GM18505 (cell line): ENCODE data around the gene NSDHL.

Source experiments
- ATAC-seq: cut with Tn5 transposase; IDR thresholded peaks from one replicate; pipeline ENCODE4 v1.9.1; 2021; ENCODE audit not compliant: unreplicated experiment
- POLR2A ChIP-seq: IDR thresholded peaks from 4 replicates; pipeline ENCODE4 v1.6.1; 2011; ENCODE audit warnings: borderline replicate concordance; ENCODE audit not compliant: insufficient read depth, insufficient read length; ENCODE audit errors: extremely low read depth

NSDHL gene

GRCh38 chrX:152830312-152831305 is at the start of gene NSDHL, which contains the start of gene CETN2:
TSS of gene NSDHL (plus strand) at chrX:152831063. CDS start at chrX:152846325, 15,262 bp downstream.
TSS of gene CETN2 (minus strand) at chrX:152830757. CDS start at chrX:152830710, 47 bp downstream.
- ATAC-seq: peak; percentile 98

GRCh38 chrX:152787062-152787461 is 43.8 kb upstream of the NSDHL start:
- ATAC-seq: peak; percentile 87

More at GRCh38 chrX:152830312-152831305, at the start of gene NSDHL, which contains the start of gene CETN2:
- peak; percentile 66 for TF ChIP-seq POLR2A

GRCh38 chrX:152798945-152799344 is 31.9 kb upstream of the NSDHL start:
- TF ChIP-seq POLR2A: no peak

GRCh38 chrX:152806035-152806434 is 24.8 kb upstream of the NSDHL start:
- ATAC-seq: no peak
- TF ChIP-seq POLR2A: no peak

More at GRCh38 chrX:152798945-152799344, 31.9 kb upstream of the NSDHL start:
- no peak for ATAC-seq

GRCh38 chrX:152810403-152810802 is 20.5 kb upstream of the NSDHL start:
- no peak for TF ChIP-seq POLR2A
- ATAC-seq: no peak

GRCh38 chrX:152813206-152813605 is 17.7 kb upstream of the NSDHL start:
- no peak for ATAC-seq
- no peak for TF ChIP-seq POLR2A

GRCh38 chrX:152814048-152814447 is 16.8 kb upstream of the NSDHL start:
- no peak for TF ChIP-seq POLR2A
- ATAC-seq: no peak

- ATAC-seq: no peak
- no peak for TF ChIP-seq POLR2A
These were observed 13.6 kb upstream of the NSDHL start for GRCh38 chrX:152817078-152817764.

GRCh38 chrX:152818356-152818755 is 12.5 kb upstream of the NSDHL start:
- no peak for ATAC-seq
- TF ChIP-seq POLR2A: no peak

- no peak for TF ChIP-seq POLR2A
- no peak for ATAC-seq
These were observed 11.6 kb upstream of the NSDHL start for GRCh38 chrX:152819266-152819665.

GRCh38 chrX:152819732-152820131 is 11.1 kb upstream of the NSDHL start:
- no peak for TF ChIP-seq POLR2A
- no peak for ATAC-seq

- no peak for ATAC-seq
- TF ChIP-seq POLR2A: no peak
These were observed 9.6 kb upstream of the NSDHL start for GRCh38 chrX:152821145-152821765.

- no peak for ATAC-seq
- no peak for TF ChIP-seq POLR2A
These were observed 8.3 kb upstream of the NSDHL start for GRCh38 chrX:152822383-152823086.

GRCh38 chrX:152823657-152824056 is 7.2 kb upstream of the NSDHL start:
- TF ChIP-seq POLR2A: no peak
- no peak for ATAC-seq
